Activated naive CD4-positive, alpha-beta T cell treated with Interleukin-2 at 50 U/mL for 16 hours (primary cell): ENCODE measurements around the gene EPHA4.

Source experiments
- DNase-seq: peaks from one replicate; pipeline ENCODE4 v3.0.0-alpha.2; 2020

EPHA4 gene

DNA sequence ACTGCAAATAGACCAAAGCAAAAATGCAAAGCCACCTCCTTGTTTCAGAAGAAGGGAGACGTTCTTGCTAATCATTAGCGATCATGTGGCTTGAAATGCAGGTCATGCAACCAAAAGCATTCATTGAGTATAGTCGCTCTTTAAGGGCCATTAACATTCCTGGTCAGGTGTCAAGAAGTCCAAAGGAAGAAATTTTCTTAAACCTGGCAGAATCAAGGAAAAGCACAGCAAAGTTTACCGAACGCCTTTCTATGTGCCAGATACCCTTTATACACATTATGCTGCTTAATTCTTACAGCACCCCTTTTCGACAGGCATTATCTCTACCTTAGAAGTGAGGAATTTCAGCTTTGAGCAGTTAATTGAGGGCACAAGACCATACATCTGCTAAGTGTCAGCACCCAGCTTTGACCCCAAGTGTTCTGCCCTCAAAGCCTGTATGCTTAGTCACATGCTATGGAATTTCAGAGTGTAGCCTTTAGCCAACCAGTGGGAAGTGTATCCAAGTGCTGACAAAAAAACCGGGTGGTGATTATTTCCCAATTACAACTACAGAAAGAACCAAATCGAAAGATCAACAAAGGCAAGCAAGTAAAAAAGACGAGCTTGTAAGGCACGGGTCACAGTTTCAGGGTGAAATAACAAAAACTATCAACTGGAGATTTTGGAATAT lies 70.8 kb downstream of the EPHA4 start:
- DNase-seq = no peak

DNA sequence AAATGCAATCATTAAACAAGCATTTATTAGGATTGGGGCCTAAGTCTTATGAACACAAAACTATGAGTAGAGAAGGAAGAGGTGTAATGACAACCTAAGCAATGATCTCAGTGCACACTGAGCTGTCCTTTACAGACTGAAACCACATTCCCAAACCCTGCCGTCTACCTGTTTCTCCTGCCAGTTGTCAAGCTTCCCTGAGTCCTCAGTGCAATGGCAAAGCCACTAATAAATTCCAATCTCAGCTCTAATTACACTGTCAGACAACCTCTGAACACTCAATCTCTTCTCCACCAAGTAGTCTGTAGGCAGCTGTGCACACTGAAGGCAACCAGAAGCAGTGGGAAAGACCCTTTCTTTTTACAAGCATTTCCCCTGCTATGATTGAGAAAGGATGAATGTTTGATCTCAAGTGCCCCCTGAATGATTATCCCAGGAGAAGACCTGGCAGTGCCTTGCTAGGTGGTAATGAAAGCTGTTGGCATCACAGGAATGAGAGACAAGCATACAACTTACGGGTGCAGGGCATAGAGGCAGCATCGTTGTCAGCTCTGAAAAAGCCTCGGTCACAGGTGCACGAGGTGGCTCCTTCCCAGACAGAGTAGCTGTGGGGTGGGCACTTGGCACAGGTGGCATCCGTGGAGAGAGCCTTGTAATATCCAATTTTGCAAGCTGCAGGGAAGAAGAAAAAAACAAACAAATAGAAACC lies 71.4 kb downstream of the EPHA4 start:
- no peak for DNase-seq

DNA sequence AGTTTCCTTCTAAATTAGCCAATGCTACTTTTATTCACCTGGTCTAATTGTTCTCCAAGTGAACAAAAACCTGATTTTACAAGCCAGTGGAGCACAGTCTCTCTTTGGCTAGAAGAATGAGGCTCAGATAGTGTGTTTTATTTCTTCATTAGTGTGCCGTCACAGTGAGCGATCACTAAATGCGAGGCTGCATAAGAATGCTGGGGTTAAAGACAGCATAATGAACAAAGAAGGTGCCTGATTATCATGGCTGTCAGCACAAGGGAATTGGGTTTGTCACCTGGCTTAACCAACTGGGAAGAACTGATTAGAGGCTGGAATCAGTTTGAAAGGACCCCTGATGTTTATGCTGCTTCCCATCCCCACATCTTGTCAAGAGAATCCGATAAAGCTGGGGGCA lies 76.4 kb downstream of the EPHA4 start:
- no peak for DNase-seq

DNA sequence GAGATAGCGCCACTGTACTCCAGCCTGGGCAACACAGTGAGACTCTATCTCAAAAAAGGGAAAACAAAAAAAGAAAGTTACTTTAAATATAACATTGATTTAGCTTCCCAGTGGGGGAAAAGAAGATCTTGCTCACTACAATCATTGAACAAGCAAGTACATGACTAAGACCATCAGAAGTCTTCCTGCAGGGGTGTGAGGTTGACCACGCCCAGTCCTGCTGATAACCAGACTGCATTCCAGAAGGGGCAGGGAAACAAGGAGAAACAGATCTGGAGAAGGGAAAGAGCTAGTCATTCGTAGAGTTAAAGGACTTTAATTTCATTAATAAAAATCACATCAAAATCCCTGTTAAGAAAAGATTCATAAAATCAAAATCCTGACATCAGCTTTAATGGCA lies 77.5 kb downstream of the EPHA4 start:
- DNase-seq = no peak

DNA sequence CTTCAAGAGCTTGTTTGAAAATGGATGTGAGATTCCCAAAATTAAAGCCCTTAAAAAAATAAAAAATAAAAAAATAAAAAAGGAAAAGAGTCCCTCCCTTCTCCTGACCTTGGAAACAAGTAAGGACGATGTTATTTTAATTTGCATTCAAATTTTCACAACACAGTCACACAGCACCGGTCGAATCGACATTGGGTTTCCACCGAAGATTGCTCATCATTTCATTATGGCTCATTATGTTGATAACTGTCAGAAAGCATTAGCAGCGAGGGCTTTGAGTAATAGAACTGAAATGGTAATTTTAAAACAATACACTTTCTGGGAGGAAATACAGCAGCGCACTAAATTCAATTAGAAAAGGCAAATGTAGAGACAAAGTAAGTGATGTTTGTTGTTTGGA lies 78.7 kb downstream of the EPHA4 start:
- DNase-seq = no peak

DNA sequence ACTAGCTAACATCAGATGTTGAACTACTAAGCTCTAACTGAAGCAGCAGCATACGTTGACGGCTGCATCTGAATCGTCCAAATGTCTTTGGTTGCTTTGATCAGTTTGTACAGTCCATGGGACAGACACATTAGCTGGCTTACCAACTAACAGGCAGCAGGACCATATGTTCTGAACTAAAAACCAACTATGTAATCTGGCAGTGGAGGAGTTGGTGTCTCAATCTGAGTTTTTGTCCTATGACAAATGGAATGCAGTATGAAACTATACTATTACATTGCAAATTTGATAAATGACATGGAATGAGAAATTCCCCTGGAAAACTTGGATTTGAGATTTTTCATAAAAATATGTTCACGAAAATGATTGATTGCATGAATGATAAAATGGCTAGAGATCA lies 79.5 kb downstream of the EPHA4 start:
- no peak for DNase-seq

DNA sequence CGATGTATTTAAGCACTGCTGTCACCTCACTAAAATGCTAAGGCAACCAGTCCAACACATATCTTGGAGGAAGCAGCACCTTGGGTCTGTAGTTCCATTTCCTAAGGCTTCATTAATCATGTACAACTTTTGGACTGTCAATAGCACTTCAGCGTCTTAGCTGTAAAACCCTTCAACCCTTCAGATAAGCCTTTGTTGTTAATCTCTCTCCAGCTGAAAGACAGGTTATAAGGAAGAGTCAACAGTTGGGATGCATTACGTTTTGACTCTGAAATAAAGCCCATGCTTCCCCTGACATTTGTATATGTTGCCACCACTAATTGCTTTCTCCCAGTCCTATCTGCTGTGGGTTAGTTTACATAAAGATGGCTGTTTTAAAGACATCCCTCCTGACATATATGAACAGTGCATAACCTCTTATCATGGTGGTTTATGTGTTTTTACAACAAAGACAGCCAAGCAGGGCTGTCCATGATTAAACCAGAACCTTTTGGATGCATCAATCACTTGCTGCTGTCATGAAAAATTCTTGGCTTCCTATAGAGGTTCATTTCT lies 81.5 kb downstream of the EPHA4 start:
- no peak for DNase-seq

DNA sequence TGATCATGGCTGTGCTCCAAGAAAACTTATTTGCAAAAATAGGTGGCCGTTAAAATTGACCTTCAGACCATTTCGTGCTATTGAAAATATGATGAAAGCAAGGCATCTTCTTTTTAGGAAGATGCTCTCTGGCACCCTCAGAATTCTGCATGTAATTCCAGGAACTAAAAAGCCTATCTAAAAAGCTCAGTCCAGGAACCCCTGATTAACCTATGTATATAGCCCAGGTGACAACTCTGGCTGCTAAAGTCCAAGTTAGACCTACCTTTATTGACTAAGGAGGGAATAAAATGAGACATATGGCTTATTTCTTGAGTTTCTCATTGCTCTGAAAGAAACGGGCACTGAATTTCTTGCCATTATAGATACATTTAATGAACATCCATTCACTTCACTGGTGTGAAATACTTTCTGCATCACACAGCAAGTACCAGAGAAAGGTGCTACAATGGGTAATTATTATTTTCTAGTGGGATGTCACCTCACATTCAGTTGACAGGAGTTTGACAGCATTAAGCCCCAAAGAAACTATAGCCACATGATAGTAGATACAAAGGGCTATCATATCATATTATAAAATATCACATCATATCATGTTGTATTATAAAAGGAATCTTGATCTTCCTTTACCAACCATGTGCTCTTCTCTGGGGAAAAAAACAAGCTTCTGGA lies 83.8 kb downstream of the EPHA4 start:
- DNase-seq = no peak

DNA sequence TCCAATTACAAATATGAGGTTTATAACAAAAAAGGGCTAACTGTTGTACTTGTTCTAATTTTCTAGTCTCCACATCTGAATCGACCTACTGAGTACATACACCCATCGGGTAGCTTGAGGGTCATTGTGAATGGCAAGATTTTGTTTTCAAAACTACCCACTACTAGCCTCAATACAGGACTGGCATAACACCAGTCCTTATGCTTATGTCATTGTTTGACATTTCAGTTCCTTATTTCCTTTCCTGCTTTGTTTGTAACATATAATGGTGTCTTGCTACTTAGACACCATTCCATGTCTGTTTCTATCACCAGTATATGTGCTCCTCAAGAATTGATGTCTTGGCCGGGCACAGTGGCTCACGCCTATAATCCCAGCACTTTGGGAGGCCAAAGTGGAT lies 86.0 kb downstream of the EPHA4 start:
- no peak for DNase-seq

DNA sequence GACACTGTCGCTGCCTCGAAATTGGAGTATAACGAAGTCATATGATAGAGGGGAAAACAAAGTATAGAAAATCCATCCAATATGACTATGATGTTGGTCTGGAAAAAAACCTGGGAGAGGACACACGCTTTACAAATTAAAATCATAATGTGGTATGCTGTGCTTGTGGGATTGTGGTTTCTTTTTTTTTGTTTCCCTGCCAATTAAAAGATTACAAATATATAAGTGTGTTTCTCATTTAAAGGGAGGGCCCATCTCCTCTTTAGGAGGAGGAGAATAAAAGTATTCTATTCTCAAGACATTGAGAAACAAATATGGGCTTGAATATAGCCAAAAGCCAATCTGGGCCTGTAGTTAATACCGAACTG lies 86.6 kb downstream of the EPHA4 start:
- DNase-seq = no peak

DNA sequence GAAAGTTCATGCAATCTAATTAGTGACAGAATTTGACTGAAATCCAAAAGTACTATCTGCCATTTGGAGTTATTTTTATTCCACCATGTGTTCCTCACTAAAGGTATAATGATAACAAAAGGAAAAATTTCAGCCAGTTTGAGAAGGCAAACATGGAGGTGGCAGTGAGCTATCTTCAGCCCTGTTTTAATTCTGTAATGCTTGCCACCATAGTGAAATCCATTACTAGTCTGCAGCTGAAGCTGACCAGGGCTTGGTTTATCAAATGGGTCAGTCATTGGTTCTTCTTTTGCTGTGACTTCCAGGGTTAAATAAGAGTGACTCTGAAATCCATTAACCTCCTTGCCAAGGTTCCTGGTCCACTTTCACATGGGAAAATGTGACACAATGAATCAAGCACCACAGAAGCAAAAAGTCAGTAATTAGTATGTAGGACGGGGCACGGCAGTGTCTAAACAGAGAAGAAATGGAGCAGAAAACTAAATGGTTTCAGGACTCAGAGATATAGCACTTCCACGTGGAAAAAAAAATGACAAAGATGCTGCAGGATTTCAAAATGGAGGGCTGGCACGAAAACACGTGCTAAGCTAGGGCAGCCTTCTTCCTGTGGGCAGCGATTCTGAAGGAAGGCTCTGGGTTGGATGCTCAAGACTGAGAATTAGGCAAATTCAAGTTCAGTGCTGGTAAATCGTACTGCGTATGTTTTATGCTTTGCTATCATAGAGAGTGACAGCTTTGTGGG lies 87.2 kb downstream of the EPHA4 start:
- DNase-seq = no peak

DNA sequence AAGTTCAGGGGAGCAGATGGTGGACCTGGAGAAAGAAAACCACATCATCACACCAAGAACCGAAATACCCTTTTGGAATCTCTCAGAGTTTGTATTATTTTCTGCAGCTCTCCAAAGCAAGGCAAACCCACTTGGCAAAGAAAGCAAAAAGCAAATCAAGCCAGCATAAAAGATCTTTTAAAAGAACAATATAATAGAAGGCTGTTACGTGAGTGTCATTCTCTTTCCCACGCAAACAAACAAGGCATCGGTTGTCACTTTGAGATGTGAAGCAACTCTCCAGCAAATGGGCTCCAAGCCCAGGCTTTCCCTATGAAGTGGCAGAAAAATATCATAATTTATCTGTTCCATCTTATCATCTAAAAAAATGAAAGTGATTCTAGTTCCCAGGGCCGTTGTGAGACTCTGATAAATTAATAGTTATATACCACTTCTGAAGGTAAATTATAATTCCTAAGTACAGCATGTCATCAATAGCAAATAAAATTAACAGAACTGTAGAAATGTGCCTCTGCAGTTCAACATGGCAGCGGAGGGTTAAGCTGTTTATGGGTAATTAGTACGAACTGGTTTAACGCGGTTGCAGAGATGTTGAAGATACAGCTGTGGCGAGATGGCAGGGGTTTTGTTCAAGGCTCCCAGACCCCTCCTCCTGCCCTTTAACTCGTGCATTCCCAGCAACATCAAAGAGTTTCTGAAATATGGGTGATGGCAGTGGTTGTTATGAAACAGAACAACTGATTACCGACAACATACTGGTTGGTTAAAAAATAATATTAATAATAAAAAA lies 89.2 kb downstream of the EPHA4 start:
- no peak for DNase-seq

DNA sequence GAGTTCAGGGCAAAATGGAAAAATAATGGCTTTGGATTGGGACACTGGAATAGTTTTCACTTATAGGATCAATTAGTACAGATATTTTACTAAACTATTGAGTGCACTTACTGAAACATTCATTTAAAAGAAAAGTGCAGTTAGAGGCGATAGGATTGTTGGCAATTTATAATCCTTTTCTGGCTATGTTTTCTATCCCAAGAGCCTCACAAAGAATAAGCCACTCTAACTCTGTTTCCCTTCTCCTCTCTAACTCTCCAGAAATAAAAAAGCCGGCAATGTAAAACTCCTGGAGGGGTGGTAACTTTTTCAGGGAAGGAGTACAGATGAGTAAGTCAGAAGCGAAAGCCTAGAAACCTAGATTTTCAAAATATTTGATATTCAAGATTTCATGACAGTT lies 91.3 kb downstream of the EPHA4 start:
- no peak for DNase-seq

DNA sequence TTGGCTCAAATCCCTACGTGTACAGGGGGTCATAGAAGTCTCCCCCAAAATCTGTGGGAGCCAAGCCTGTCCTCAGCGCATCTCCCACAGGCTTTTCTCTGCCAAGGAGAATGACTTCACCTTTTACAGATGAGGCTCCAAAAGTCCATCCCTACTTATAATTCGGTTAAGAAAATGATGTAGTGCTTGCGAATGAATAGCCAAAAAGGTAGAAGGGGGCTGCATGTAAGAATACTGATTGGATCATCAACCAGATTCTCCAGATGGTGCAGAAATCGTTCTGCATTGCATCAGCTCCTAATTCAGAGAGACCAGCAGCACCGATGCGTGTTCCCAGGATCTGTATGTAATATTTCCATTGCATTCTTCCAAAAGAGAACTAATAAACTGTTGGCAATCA lies 91.9 kb downstream of the EPHA4 start:
- no peak for DNase-seq

DNA sequence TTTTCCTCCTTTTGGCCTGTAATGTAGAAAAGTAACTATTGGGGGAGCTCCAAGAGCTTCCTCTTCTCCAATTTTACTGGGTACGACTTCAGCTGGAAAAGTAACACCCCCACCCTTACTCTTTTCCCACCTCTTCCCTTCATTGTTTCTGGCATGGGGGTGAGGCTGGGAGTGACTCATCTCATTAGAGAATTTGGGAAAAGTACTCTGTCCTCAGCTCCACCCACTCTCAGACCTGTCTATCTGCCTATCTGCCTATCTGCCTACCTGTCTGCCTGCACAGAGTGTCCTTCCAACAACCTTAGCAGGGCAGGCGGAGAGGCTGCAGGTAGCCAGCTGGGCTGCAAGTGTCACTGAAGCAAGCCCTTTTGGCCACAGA lies 93.6 kb downstream of the EPHA4 start:
- DNase-seq = no peak

DNA sequence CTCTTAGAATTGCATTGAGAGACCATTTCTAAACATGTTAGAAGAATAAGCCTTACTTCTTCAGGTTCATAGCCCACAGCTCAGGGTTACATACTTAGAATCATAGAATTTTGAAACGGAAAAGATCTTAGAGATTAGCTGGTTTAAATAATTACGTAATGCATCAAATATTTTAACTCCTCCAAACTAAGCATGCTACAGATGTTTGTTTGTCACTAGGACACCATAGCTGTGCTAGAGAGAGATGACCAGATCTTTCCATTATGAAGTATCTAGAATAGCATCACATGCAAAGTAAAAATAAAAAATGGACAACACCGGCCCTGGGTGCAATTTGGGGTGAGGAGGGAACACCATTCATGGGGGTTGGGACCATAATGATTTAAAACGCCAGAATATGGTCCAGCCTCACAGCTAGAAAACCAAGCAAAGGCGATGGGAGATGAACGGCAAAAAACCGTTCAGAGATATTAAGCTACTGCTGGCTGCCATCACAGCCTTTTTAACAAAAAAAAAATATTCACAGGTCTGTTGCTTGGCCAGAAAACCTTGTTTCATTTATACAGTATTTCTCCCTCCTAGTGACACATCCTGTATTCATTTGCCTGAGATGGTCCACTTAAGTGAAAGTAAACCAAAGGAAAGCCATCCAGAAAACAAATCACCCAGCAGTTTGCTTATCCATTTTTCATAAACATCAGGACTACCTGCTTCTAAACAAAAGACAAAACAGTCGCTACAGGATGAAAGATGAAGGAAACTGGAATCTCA lies 94.2 kb downstream of the EPHA4 start:
- no peak for DNase-seq

DNA sequence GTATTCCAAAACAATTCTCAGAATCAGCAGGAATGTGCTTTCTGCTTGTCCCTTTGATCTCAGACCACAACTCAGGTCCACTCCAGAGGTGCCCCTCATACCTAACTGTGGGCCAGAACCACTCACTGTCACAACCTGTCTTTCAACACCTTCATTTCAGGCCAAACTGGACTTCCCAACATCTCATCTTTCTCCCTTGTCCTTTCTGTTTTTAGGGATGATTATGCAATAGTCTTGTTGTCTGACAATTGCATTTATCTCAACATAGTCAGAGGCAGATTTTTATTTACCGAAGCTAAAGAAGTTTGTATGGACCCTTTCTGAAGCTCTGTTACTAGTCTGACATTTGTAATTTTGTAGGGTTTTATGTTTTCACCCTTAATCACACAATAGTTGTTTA lies 95.9 kb downstream of the EPHA4 start:
- no peak for DNase-seq

DNA sequence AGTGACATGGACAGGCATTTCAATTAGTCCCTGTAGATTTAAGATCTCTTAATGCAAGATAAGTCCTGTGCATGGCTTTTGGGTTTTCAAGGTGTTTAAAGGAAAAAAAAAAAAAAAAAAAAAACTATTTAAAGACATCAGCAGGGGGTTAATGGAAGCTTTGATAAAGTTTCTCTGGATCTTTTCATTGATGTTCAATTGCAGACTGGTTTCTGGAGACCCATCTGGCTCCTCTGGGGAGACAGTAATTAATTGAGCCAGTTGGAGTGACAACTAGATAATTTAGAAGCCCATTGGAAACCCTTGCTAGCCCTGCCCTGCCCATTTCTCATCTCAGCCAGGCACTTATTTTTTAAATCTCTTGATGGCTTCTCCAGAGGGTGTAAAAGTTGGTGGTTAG lies 98.7 kb downstream of the EPHA4 start:
- DNase-seq = no peak

DNA sequence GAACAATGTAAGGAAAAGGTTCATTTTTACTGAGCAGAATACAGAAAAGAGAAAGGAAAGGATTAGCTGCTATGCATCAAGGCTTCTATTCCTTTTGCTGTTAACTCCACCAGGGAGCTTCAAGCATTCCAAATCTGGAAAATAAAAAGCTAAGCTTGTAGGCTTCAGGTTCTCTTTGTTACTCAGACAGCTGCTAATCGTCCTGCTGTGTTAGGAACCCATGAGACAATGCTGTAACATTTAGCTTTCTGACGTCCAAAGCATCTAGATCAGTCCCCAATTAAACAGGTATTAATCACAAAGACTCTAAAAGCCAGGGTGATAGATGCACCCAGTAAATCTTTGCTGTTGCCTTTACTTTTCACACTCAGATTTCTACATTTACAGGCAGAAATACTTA lies 103.8 kb downstream of the EPHA4 start:
- no peak for DNase-seq

DNA sequence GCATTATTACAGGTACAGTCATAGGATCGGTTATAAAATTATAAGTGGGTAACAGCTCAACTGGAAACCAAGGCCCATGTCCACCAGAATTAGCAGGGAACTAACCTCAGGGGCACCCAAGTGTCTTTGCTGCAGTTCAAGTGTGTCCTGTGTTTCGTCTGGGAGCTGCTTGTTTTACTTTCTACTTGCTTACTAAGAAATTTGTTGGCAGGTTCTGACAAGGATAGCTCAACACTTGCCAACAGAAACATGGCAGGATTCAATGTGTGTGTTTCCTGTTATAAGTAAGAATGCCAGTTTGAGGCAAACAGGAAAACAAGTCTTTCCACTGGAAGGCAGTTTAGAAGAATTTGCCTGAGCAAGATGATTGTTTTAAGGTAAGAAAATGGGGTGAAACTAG lies 104.5 kb downstream of the EPHA4 start:
- no peak for DNase-seq

DNA sequence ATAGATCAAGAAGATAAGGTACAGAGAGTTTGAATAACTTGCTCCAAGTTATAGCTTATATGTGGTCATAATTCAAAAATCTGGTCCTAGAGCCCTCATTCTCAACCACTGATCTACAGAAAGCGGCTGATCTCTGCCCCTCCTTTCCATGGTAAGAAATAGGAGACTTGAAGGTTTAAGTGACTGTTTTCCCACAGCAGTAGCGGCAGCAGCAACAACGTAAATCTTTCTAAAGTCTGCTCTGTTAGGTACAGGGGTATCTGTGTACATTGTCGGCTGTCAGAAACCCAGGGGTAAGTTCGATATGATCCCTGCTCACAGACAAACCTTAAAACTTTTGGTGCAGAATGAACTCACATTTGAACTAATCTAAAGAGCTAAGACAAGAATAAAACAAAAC lies 105.4 kb downstream of the EPHA4 start:
- no peak for DNase-seq

DNA sequence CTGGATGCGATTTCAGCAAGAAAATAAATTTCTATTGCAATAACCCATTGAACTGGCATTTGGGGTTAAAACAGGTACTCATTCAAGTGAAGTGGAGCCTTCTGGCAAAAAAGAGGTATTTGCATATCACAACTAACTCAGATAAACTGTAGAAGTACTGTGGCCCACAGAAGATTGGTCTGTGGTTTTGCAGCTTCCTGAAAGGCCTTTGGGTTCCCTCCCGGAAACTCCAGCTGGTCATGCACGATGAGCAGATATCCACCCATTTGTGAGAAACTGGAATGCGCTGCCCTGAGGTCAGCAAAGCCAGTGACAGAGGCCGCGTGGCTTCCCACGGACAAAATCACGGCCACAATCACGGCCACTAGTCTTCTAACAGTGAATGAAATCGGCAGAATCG lies 106.3 kb downstream of the EPHA4 start:
- DNase-seq = no peak
